ENCODE results near the gene RPL36A.

RPL36A gene

GRCh38 chrX:101417981-101418841 lies 27.4 kb downstream of the RPL36A start:
- DNase-seq (ENCODE audit: low read depth, low spot score): no peak
- H3K4me3 ChIP-seq (ENCODE audit: low read length): no peak overlapping the region

- no peak for DNase-seq (ENCODE audit: low read depth, low spot score)
These were observed 28.7 kb downstream of the RPL36A start for GRCh38 chrX:101419489-101419888.

GRCh38 chrX:101427954-101428353 lies 37.1 kb downstream of the RPL36A start:
- DNase-seq (ENCODE audit: low read depth, low spot score): no peak
- no peak overlapping the region for H3K4me3 ChIP-seq (ENCODE audit: low read length)

More at GRCh38 chrX:101419489-101419888, 28.7 kb downstream of the RPL36A start:
- H3K4me3 ChIP-seq (ENCODE audit: low read length): no peak overlapping the region

GRCh38 chrX:101429934-101430333 lies 39.1 kb downstream of the RPL36A start:
- no peak for DNase-seq (ENCODE audit: low read depth, low spot score)
- no peak overlapping the region for H3K4me3 ChIP-seq (ENCODE audit: low read length)

- no peak overlapping the region for H3K4me3 ChIP-seq (ENCODE audit: low read length)
- no peak for DNase-seq (ENCODE audit: low read depth, low spot score)
These were observed 39.8 kb downstream of the RPL36A start for GRCh38 chrX:101430457-101431078.

- H3K4me3 ChIP-seq (ENCODE audit: low read length): no peak overlapping the region
- DNase-seq (ENCODE audit: low read depth, low spot score): no peak
These were observed 51.3 kb downstream of the RPL36A start for GRCh38 chrX:101442085-101442484.

Data from Jurkat, Clone E6-1 (cell line).